GM19395 (cell line): Measurements from ENCODE around the gene MMEL1.
A peak's percentile ranks its signal among the peaks of the same experiment; 100 is the strongest.

Experiments
- ATAC-seq: cut with Tn5 transposase; IDR thresholded peaks from one replicate; pipeline ENCODE4 v1.9.1; 2021; ENCODE audit warnings: mild to moderate bottlenecking, moderate library complexity; ENCODE audit not compliant: unreplicated experiment

The MMEL1 gene

GRCh38 chr1:2547210-2548067 lies 85.4 kb downstream of the MMEL1 start:
- no peak for ATAC-seq

GRCh38 chr1:2546515-2547209 lies 86.2 kb downstream of the MMEL1 start:
- peak; percentile 39 for ATAC-seq

- ATAC-seq, result peak; percentile 25
Measured at GRCh38 chr1:2545754-2546514, 86.9 kb downstream of the MMEL1 start.

GRCh38 chr1:2544875-2545640 lies 87.8 kb downstream of the MMEL1 start:
- no peak for ATAC-seq

GRCh38 chr1:2544093-2544874 lies 88.5 kb downstream of the MMEL1 start:
- no peak for ATAC-seq

GRCh38 chr1:2543543-2544092 lies 89.2 kb downstream of the MMEL1 start:
- ATAC-seq, result no peak

- no peak for ATAC-seq
Measured at GRCh38 chr1:2542246-2542915, 90.4 kb downstream of the MMEL1 start.

GRCh38 chr1:2541619-2542245 lies 91.1 kb downstream of the MMEL1 start:
- no peak for ATAC-seq

GRCh38 chr1:2540816-2541492 lies 91.9 kb downstream of the MMEL1 start:
- ATAC-seq, result no peak
